Inferior parietal cortex (tissue), 1 donor: ENCODE data around the gene HES2.
"Not testable (repeated sequence)": the region's sequence is repeated elsewhere in the genome, so short reads cannot be mapped to it uniquely, and the experiment has no call there.

Source experiments
- DNase-seq: peaks from one replicate; pipeline ENCODE4 v3.0.0-alpha.2; 2016; ENCODE audit errors: extremely low spot score

The HES2 gene

DNA sequence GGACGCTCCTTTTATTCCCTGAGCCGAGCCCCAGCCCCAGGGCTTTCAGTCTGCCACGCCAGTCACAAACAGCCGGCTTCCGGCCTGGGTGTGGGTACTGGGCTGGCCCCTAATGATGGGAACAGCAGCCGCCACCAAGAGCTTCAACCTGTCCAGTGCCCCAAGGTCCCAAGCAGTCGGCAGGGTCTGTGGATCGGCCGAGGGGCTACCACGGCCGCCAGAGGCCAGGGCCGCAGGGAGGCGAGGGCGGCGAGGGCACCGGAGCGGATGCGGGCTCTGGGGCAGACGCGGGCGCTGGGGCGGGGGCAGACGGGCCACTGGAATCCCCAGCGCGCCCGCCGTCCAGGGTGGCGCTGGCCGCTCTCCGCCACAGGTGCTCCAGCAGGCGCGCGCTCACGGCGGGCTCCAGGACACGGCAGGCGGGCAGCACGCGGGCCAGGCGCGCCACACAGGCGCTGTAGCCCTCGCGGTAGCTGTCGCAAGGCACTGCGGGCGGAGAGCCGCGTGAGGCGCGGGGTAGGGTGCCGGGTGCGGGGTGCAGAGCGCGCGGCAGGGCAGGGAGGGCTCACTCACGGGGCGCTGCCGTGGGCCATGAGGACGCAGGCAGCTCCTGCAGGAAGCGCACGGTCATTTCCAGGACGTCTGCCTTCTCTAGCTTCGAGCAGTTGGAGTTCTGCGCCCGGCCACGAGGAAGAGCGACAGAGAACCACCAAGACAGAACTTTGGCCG is 887 bp downstream of the HES2 start:
- DNase-seq, result no peak

DNA sequence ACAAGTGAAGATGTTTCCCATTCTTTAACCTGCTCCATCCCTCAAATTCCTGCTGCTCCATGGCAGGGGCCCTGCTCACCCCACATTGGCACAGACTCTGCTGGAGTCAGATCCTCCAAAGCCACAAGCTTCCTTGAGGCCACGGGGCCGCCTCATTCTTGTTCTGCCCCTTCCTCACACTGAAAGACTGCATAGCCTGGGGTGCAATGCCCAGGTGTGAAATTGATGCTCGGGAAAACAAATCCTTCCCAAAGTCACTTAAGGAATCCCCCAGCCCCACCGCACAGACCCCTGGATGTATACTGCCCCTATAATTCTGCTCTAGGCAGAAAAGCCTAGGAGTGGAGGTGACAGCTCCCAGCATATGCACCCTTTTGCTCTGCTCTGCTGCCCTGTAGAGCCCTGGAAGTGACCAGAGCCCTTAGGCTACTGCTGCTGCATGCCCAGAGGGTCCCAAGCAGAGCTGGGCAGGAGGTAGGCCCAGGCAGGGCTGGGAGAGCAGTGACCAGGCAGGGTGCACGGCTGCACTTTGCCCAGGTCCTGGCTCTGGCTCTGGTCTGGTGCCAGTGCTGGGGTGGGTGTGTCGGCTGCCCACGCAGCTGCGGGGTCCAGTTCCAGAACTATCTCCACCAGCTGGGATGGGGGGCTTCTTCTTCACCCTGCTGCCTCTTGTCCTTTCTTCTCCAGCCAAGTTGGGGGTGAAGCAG is 1.6 kb downstream of the HES2 start:
- DNase-seq, result no peak

DNA sequence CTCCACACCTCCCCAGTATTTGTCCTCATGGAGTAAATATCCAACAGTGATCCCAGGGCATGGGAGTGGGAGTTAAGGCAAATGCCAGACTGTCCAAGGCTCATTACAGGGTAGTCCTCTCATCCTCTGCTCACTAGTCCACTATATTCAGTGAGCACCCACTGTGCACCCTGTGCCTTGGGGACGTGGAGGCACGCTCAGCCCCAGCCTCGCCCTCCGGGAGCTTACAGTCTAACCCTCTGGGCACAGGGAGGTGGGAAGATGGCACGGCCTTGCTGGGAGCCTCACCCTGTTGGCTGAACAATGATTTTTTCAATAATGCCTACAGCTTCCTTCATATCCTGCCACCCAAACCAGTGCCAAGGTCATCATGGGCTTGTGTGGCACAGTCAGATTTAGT is 2.8 kb downstream of the HES2 start:
- DNase-seq, result no peak

GRCh38 chr1:6416295-6416656 is 3.4 kb downstream of the HES2 start:
- no peak for DNase-seq

DNA sequence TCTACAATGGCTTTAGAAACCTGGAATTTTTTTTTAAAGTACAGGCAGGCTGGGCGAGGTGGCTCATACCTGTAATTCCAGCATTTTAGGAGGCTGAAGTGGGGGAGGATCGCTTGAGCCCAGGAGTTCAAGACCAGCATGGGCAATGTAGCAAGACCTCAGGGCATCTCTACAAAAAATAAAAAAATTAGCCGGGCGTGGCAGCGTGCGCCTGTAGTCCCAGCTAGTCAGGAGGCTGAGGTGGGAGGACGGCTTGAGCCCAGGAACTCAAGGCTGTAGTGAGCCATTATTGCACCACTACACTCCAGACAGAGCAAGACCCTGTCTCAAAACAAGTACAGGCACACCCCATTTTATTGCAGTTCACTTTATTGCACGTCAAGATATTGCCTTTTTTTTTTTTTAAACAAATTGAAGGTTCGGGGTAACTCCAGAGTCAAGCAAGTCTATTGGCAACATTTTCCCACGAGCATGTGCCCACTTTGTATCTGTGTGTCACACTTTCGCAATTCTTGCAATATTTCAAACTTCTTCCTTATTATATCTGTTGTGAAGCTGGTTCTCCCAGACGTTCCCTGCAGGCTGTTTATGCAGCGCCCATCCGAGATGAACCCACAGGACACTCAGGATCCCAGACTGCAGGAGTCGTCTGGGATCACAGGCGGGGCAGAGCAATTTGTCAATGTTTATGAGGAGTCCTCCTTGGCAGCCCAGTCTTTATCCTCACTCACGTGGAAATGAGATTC is 4.7 kb downstream of the HES2 start:
- no peak for DNase-seq

DNA sequence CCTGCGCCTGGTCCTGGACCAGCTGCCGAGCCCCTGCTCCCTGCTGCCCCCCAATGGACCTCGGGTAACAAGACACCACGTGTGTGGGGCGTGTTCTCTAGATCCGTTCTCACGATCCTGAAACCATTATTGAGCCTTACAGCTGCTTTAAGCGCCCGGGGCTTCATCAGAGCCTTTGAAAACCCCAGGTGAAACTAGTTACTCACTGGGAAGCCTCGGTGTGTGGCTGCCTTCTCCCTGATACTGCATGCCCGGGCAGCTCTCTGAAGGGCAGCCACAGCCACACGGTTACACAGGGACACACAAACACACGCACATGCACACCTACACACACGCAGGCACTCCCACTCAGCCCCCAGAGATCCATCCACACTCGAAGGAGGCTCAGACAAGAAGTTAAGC is 5.3 kb downstream of the HES2 start:
- DNase-seq, result peak; percentile 31

DNA sequence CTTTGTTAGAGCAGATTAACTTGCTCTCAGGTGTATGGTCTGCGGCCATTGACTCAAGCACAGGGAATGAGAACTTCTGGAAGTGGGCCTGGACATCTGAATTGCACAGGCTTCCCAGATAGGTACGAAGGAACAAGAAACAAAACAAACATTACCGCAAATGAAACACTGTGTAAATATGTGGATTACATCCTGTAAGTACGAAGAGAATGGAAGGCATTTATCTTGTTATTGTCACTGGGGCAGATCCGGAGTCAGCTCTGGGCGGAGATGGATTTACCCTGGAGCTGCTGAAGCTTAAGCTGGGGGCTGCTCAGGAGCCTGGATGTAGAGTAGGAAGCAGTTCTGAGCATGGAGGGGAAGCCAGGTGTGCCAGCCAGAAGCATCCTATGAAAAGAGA is 6.8 kb downstream of the HES2 start:
- DNase-seq, result no peak

- no peak for DNase-seq
These were observed 9.3 kb downstream of the HES2 start for GRCh38 chr1:6410248-6410893.

DNA sequence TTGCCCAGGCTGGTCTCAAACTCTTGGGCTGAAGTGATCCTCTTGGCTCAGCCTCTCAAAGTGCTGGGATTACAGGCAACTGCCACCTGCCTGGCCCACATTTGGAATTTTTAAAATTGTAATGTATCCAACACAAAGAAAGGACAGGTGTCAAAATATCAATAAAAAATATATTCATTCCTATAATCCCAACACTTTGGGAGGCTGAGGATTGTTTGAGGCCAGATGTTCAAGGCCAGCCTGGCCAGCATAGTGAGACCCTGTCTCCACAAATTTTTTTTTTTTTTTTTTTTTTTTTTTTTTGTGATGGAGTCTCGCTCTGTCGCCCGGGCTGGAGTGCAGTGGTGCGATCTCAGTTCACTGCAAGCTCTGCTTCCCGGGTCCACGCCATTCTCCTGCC is 10.0 kb downstream of the HES2 start:
- no peak for DNase-seq

GRCh38 chr1:6409053-6409452 is 10.7 kb downstream of the HES2 start:
- DNase-seq, result no peak

DNA sequence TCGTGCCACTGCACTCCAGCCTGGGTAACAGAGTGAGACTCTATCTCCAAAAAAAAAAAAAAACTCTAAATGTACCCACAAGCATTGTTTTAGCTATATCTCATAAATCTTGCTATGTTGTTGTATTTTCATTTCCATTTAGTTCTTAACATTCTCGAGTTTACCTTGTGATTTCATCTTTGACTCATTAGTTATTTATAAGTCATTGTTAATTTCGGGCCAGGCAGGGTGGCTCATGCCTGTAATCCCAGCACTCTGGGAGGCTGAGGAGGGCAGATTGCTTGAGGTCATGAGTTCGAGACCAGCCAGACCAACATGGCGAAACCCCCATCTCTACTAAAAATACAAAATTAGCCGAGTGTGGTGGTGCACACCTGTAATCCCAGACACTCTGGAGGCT is 11.7 kb downstream of the HES2 start:
- DNase-seq, result no peak

- no peak for DNase-seq
These were observed 18.0 kb downstream of the HES2 start for GRCh38 chr1:6401673-6402072.

- no peak for DNase-seq
These were observed 20.4 kb downstream of the HES2 start for GRCh38 chr1:6399294-6399693.

- no peak for DNase-seq
These were observed 21.8 kb downstream of the HES2 start for GRCh38 chr1:6397844-6398441.

DNA sequence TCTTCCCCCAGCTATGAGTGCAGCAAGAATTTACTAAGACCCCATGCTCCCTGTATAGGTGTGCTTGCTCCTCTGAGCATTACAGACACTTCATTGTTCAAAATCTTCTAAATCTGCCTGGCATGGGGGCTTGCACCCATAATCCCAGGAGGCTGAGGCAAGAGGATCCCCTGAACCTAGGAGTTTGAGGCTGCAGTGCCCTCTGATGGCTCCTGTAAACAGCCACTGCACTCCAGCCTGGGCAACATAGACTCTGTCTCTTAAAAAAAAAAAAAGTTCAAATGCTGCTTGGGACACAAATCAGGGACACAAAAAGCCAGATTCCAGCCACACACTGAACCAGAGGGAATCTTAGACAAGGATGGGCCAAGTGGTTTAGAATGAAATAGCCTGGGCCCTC is 22.7 kb downstream of the HES2 start:
- DNase-seq, result no peak

GRCh38 chr1:6395781-6396244 is 23.9 kb downstream of the HES2 start:
- DNase-seq, result not testable (repeated sequence)

GRCh38 chr1:6395130-6395529 is 24.6 kb downstream of the HES2 start:
- DNase-seq, result not testable (repeated sequence)

DNA sequence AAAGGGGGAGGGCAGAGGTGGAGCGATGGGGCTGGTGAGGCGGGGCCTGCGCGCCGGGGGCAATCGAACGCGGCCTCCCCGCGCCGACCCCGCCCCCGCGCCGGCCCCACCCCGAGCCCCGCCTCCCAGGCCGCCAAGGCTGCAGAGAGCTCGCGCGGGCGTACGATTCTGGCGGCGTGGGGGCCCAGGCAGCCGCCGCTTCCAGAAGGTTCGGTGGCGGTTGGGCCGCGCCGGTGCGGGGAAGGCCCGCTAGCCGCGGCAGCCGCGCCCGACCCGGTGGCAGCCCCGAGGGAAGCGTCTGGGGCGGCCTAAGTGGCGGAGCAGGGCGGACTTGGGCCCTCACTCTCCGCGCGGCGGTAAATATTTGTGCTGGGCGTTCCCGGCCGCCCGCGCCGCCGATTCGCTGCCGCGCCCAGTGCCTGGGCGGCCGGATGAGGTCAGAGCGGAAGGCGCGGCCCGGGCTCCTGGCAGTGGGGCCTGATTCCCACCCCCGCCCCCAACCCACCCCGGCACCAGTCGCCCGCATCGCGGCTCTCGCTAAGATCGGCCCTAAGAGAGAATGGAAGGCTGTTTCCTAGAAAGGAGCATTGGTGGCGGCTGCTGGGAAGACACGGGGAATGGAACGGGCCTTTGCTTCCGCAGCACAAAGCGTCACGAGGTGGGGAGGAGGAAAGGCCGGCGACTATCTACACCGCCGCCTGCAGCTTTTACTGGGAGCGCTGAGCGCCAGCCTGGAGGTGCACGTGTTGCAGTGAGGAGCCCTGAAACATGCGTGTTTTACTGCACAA is 26.1 kb downstream of the HES2 start, which contains the start of gene ACOT7:
Gene ACOT7 (minus strand): TSS at position 368 of the 788 bp plus-strand sequence. CDS start 368 bp downstream, outside the sequence.
- peak; percentile 81 for DNase-seq

GRCh38 chr1:6392809-6393399 is 26.8 kb downstream of the HES2 start:
- DNase-seq, result no peak
